Stimulated activated naive CD8-positive, alpha-beta T cell treated with anti-CD3 and anti-CD28 coated beads, Interleukin-15, amount 100 ng/mL, for 72 hours (primary cell): ENCODE measurements around the gene SLC5A1.

Source experiments
- ATAC-seq: fragments of 150-1000 bp; cut with Tn5 transposase; 2 replicates; pipeline ENCODE4 v1.10.0; 2021; ENCODE audit warnings: mild to moderate bottlenecking, moderate library complexity
- DNase-seq, 2 donors: peaks; one replicate each; pipeline ENCODE4 v3.0.0; 2021 to 2022
- H3K27ac Mint-ChIP-seq, 2 donors: one replicate each; pipeline ENCODE4 v1.8.0; 2022; ENCODE audit warnings: mild to moderate bottlenecking in 2 of 2, mixed read lengths in 2 of 2, moderate library complexity in 2 of 2
- H3K27me3 Mint-ChIP-seq: one replicate; pipeline ENCODE4 v1.8.0; 2022; ENCODE audit warnings: mixed read lengths
- H3K4me1 Mint-ChIP-seq: one replicate; pipeline ENCODE4 v1.8.0; 2022; ENCODE audit warnings: mild to moderate bottlenecking, mixed read lengths
- H3K4me3 Mint-ChIP-seq, 2 donors: one replicate each; pipeline ENCODE4 v1.8.0; 2022; ENCODE audit warnings: mild to moderate bottlenecking in 2 of 2, mixed read lengths in 2 of 2, moderate library complexity in 1 of 2
- H3K9me3 Mint-ChIP-seq, 2 donors: one replicate each; pipeline ENCODE4 v1.8.0; 2022; ENCODE audit warnings: mixed read lengths in 2 of 2

The SLC5A1 gene

GRCh38 chr22:32069579-32070372 is 26.7 kb downstream of the SLC5A1 start:
- H3K9me3 Mint-ChIP-seq = no peaks in the 10 kb centered on the region
- no peak overlapping the region for H3K4me3 Mint-ChIP-seq
- DNase-seq (no peak), ATAC-seq (no peak)
- peaks cover 37% of the 10 kb centered on the region for H3K27me3 Mint-ChIP-seq
- H3K4me1 Mint-ChIP-seq = no peaks in the 10 kb centered on the region
- no peak overlapping the region for H3K27ac Mint-ChIP-seq

- H3K9me3 Mint-ChIP-seq = no peaks in the 10 kb centered on the region
- H3K4me3 Mint-ChIP-seq = no peak overlapping the region
- no peak overlapping the region for H3K27ac Mint-ChIP-seq
- DNase-seq (no peak), ATAC-seq (no peak)
- H3K27me3 Mint-ChIP-seq = peaks cover 40% of the 10 kb centered on the region
- no peaks in the 10 kb centered on the region for H3K4me1 Mint-ChIP-seq
These were observed 30.2 kb downstream of the SLC5A1 start for GRCh38 chr22:32073262-32073661.

- Mint-ChIP-seq H3K27me3 (peaks cover 40% of the 10 kb centered on the region), H3K4me3 (no peak overlapping the region), H3K9me3 (no peaks in the 10 kb centered on the region), H3K27ac (no peak overlapping the region), H3K4me1 (no peaks in the 10 kb centered on the region)
- ATAC-seq (no peak), DNase-seq (no peak)
These were observed 30.8 kb downstream of the SLC5A1 start for GRCh38 chr22:32073823-32074380.

DNA sequence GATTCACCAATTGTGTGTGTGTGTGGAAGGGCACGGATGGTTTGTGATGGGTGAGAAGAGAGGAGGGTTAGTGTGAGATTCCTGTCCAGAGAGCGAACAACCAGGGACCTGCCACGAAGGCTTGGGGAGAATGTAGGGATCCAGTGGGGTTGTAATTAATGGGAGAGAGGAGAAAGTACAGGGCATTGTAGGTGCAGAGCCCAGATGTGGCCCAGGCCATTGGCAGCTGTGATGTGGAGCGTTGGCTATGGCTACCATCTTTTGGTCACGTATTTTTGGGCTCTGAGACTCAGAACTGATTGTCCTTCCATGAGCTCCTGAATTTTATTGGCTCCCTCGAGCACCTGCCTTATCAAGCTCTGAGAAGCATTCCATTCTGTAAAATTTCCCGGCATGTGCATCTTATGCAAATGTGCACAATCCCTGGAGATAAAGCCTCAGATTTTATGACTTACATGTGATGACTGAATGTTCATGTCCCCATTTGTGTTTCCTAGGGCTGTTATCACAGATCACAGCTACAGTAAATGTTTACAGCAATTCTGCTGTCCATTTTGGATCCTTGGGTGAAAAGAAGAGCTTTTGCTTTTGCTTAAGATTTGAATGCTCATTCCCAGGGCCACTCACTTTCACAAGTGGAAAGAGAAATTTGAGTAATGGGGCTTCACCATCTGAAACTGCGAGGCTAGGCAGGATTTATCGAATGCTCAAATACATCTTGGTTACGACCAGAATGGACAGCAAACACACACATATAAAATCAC is 33.1 kb downstream of the SLC5A1 start:
- H3K4me3 Mint-ChIP-seq = no peak overlapping the region
- H3K27ac Mint-ChIP-seq = peak overlapping the region in 1 of 2 donors; percentile 4
- H3K9me3 Mint-ChIP-seq = no peaks in the 10 kb centered on the region
- no peaks in the 10 kb centered on the region for H3K4me1 Mint-ChIP-seq
- ATAC-seq (no peak), DNase-seq (no peak)
- peaks cover 31% of the 10 kb centered on the region for H3K27me3 Mint-ChIP-seq

DNA sequence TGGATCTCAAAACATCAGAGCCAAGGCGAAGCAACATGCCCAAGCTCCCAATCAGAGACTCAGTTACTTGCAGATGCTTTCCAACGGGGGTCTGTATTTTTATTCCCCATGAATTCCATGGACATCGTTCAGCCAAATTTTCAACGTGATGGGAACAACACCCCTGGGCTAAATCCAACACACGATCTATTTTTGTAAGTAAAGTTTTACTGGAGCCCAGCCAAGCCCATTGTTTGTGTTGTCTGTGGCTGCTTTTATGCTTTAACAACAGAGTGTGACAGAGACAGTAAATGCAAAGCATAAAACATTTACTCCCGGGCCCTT is 33.7 kb downstream of the SLC5A1 start:
- Mint-ChIP-seq H3K27me3 (peaks cover 31% of the 10 kb centered on the region), H3K4me3 (no peak overlapping the region), H3K9me3 (no peaks in the 10 kb centered on the region), H3K4me1 (no peaks in the 10 kb centered on the region), H3K27ac (no peak overlapping the region)
- ATAC-seq = no peak
- DNase-seq = no peak

- no peak for DNase-seq
- no peaks in the 10 kb centered on the region for H3K9me3 Mint-ChIP-seq
- no peak overlapping the region for H3K4me3 Mint-ChIP-seq
- H3K4me1 Mint-ChIP-seq = no peaks in the 10 kb centered on the region
- peaks cover 31% of the 10 kb centered on the region for H3K27me3 Mint-ChIP-seq
- no peak for ATAC-seq
- no peak overlapping the region for H3K27ac Mint-ChIP-seq
These were observed 34.1 kb downstream of the SLC5A1 start for GRCh38 chr22:32077151-32077550.

- H3K9me3 Mint-ChIP-seq = no peaks in the 10 kb centered on the region
- ATAC-seq (no peak), DNase-seq (no peak)
- H3K4me3 Mint-ChIP-seq = no peak overlapping the region
- no peak overlapping the region for H3K27ac Mint-ChIP-seq
- H3K4me1 Mint-ChIP-seq = no peaks in the 10 kb centered on the region
- H3K27me3 Mint-ChIP-seq = peaks cover 16% of the 10 kb centered on the region
These were observed 36.3 kb downstream of the SLC5A1 start for GRCh38 chr22:32079130-32080089.

DNA sequence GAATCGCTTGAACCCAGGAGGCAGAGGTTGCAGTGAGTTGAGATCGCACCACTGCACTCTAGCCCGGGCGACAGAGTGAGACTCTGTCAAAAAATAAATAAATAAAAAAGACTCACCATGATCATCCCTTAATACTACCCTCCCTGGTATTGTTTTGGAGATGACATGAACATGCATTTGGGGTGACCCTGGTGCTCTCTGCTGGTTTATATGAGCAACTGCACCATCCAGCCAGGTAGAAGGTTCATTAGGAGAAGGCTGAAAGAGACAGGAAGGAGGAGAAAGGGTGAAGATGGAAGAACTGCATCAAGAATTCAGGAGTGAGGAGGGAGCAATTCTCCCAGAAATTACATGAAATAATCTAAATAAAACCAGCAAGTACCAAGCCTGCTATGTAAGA is 37.8 kb downstream of the SLC5A1 start:
- no peak overlapping the region for H3K4me3 Mint-ChIP-seq
- peak; percentile 19 to 27 for DNase-seq

GRCh38 chr22:32082331-32082730 is 39.3 kb downstream of the SLC5A1 start:
- no peak for ATAC-seq
- Mint-ChIP-seq H3K4me1 (no peaks in the 10 kb centered on the region), H3K4me3 (no peak overlapping the region), H3K27me3 (peaks cover 14% of the 10 kb centered on the region), H3K27ac (no peak overlapping the region), H3K9me3 (no peaks in the 10 kb centered on the region)
- no peak for DNase-seq

More for the DNA sequence above, 37.8 kb downstream of the SLC5A1 start:
- Mint-ChIP-seq H3K9me3 (no peaks in the 10 kb centered on the region), H3K4me1 (no peaks in the 10 kb centered on the region), H3K27ac (no peak overlapping the region), H3K27me3 (peaks cover 8% of the 10 kb centered on the region)
- peak; percentile 64 for ATAC-seq

DNA sequence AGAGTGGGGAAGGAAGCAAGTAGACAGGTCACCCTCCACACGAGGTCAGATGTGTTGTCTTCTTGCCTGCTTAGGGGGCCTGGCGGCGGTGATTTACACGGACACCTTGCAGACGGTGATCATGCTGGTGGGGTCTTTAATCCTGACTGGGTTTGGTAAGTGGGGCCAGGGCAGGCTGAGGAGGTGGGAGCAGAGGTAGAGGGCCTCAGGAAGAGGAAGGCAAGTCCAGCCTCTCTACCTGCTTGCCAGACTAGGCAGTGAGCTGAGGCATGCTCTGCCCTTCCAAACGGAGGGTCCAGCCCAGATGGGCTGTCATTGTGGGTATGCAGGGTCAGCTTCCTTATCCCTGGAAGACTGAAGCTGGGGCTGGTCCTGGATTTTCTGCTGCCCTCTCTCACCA is 39.9 kb downstream of the SLC5A1 start:
- DNase-seq = no peak
- Mint-ChIP-seq H3K9me3 (no peaks in the 10 kb centered on the region), H3K27ac (peak overlapping the region in 1 of 2 donors; percentile 36), H3K4me1 (no peaks in the 10 kb centered on the region), H3K4me3 (no peak overlapping the region), H3K27me3 (peaks cover 19% of the 10 kb centered on the region)
- no peak for ATAC-seq

GRCh38 chr22:32083814-32084213 is 40.8 kb downstream of the SLC5A1 start:
- ATAC-seq = no peak
- H3K27ac Mint-ChIP-seq = no peak overlapping the region
- no peak overlapping the region for H3K4me3 Mint-ChIP-seq
- no peaks in the 10 kb centered on the region for H3K9me3 Mint-ChIP-seq
- DNase-seq = no peak
- H3K27me3 Mint-ChIP-seq = peaks cover 25% of the 10 kb centered on the region
- no peaks in the 10 kb centered on the region for H3K4me1 Mint-ChIP-seq

- H3K4me1 Mint-ChIP-seq = no peaks in the 10 kb centered on the region
- no peak for DNase-seq
- peaks cover 29% of the 10 kb centered on the region for H3K27me3 Mint-ChIP-seq
- no peak overlapping the region for H3K27ac Mint-ChIP-seq
- no peak overlapping the region for H3K4me3 Mint-ChIP-seq
- ATAC-seq = no peak
- H3K9me3 Mint-ChIP-seq = no peaks in the 10 kb centered on the region
These were observed 45.0 kb downstream of the SLC5A1 start for GRCh38 chr22:32088084-32088483.

- H3K27me3 Mint-ChIP-seq = peaks cover 8% of the 10 kb centered on the region
- H3K9me3 Mint-ChIP-seq = no peaks in the 10 kb centered on the region
- no peak for ATAC-seq
These were observed 54.0 kb downstream of the SLC5A1 start for GRCh38 chr22:32097018-32097417.

GRCh38 chr22:32097881-32098499 is 54.9 kb downstream of the SLC5A1 start:
- Mint-ChIP-seq H3K4me3 (no peak overlapping the region), H3K27ac (no peak overlapping the region), H3K4me1 (peaks cover 16% of the 10 kb centered on the region), H3K9me3 (no peaks in the 10 kb centered on the region), H3K27me3 (peaks cover 16% of the 10 kb centered on the region)
- ATAC-seq (no peak), DNase-seq (no peak)

More at GRCh38 chr22:32097018-32097417, 54.0 kb downstream of the SLC5A1 start:
- H3K27ac Mint-ChIP-seq = no peak overlapping the region
- no peak for DNase-seq
- peaks cover 16% of the 10 kb centered on the region for H3K4me1 Mint-ChIP-seq
- H3K4me3 Mint-ChIP-seq = no peak overlapping the region

DNA sequence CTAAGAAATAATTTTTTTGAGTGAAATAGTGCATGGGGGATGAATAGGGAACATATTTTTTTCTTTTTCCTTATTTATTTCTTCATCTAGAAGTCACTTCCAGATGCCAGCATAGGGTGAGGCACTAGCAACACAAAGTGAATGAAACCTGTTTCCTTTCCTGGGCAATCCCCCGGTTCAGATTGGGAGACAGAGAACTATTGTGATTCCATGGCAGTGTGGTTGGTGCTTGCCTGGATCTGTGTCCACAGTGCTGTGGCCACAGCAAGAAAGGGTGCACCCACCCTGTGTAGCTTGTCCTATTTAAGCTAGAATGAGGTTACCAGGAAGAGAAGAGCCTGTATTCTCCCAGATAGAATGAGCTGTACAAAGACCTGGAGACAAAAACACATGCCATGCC is 57.6 kb downstream of the SLC5A1 start:
- Mint-ChIP-seq H3K4me3 (no peak overlapping the region), H3K27ac (peak overlapping the region in 1 of 2 donors; percentile 4), H3K4me1 (no peaks in the 10 kb centered on the region), H3K9me3 (no peaks in the 10 kb centered on the region), H3K27me3 (peaks cover 24% of the 10 kb centered on the region)
- ATAC-seq (no peak), DNase-seq (no peak)
